ENCODE data around the gene FIZ1.

FIZ1 gene

GRCh38 chr19:55549500-55550320 is 49.6 kb downstream of the FIZ1 start (continued):
- TF ChIP-seq SP3 (tag by site-specific recombination; IDR thresholded peaks at IDR 0.05): no peak
- TF ChIP-seq ZNF777 (tag by site-specific recombination; IDR thresholded peaks at IDR 0.05; ENCODE audit: borderline replicate concordance): no peak
- no peak for TF ChIP-seq ZNF426 (tag by site-specific recombination; IDR thresholded peaks at IDR 0.05)
- TF ChIP-seq KLF8 (tag by site-specific recombination; IDR thresholded peaks at IDR 0.05): 0 out of 2 replicates have a peak, but pooled peaks have one; percentile 16
- no peak for TF ChIP-seq ZNF449 (tag by site-specific recombination; IDR thresholded peaks at IDR 0.05)
- TF ChIP-seq ZNF341 (tag by site-specific recombination; IDR thresholded peaks at IDR 0.05; ENCODE audit: low read depth): peak; percentile 52; the same call in 1 of the 2 replicates
- TF ChIP-seq KLF9 (tag by site-specific recombination; IDR thresholded peaks at IDR 0.05; ENCODE audit: low read depth): no peak
- peak; percentile 23 for TF ChIP-seq ZFHX2 (tag by site-specific recombination; conservative IDR thresholded peaks at IDR 0.05)
- peak; percentile 58 for TF ChIP-seq PRDM10 (tag by site-specific recombination; IDR thresholded peaks at IDR 0.05)

- TF ChIP-seq ZNF157 (tag by site-specific recombination; IDR thresholded peaks at IDR 0.05) (no peak), ZBTB8A (tag by site-specific recombination; IDR thresholded peaks at IDR 0.05) (no peak), ZNF626 (tag by site-specific recombination; IDR thresholded peaks at IDR 0.05) (no peak), ZNF394 (tag by site-specific recombination; IDR thresholded peaks at IDR 0.05; ENCODE audit: borderline replicate concordance) (0 out of 2 replicates have a peak, but pooled peaks have one; percentile 27)
- Histone ChIP-seq H3K27ac (ENCODE audit: extremely low read depth, low read depth, low read length) (no peak overlapping the region), H3K4me3 (ENCODE audit: low read depth, low read length) (no peak overlapping the region), H3K4me1 (ENCODE audit: control insufficient read depth, insufficient read depth, low read length) (peaks cover 9% of the 10 kb centered on the region), H3K9me3 (ENCODE audit: control insufficient read depth, insufficient read depth, low read depth, low read length) (no peaks in the 10 kb centered on the region), H3K36me3 (ENCODE audit: control insufficient read depth in 2 of 2, insufficient read depth in 1 of 2, low read length in 2 of 2) (no peaks in the 10 kb centered on the region)
- CTCF ChIA-PET: interaction anchor here (0.6 to 1.6 kb wide), 5 partner anchors 27 to 85 kb away, joined by 3 to 5 read pairs (median 3); no protein-coding TSS in a partner anchor
- POLR2A ChIA-PET: interaction anchor here (0.6 kb wide), 1 partner anchor 27 kb away, joined by 4 read pairs; no protein-coding TSS in a partner anchor
These were observed 52.3 kb downstream of the FIZ1 start for GRCh38 chr19:55546822-55547614.

GRCh38 chr19:55546011-55546410 is 53.3 kb downstream of the FIZ1 start:
- Histone ChIP-seq H3K4me1 (ENCODE audit: control insufficient read depth, insufficient read depth, low read length) (peaks cover 9% of the 10 kb centered on the region), H3K9me3 (ENCODE audit: control insufficient read depth, insufficient read depth, low read depth, low read length) (no peaks in the 10 kb centered on the region), H3K4me3 (ENCODE audit: low read depth, low read length) (no peak overlapping the region), H3K36me3 (ENCODE audit: control insufficient read depth in 2 of 2, insufficient read depth in 1 of 2, low read length in 2 of 2) (no peaks in the 10 kb centered on the region), H3K27ac (ENCODE audit: extremely low read depth, low read depth, low read length) (no peak overlapping the region)
- POLR2A ChIA-PET: no interaction called here
- CTCF ChIA-PET: interaction anchor here (0.6 to 1.6 kb wide), 4 partner anchors 28 to 86 kb away, joined by 3 to 5 read pairs (median 4); no protein-coding TSS in a partner anchor
- TF ChIP-seq SP7 (tag by site-specific recombination; IDR thresholded peaks at IDR 0.05): no peak
- no peak for TF ChIP-seq ZBTB49 (tag by site-specific recombination; IDR thresholded peaks at IDR 0.05; ENCODE audit: low read depth)
- no peak for TF ChIP-seq ZNF785 (tag by site-specific recombination; IDR thresholded peaks at IDR 0.05)
- no peak for TF ChIP-seq GLI4 (tag by site-specific recombination; IDR thresholded peaks at IDR 0.05)
- TF ChIP-seq CTCF (tag by site-specific recombination; IDR thresholded peaks at IDR 0.05): no peak

Data from HEK293 (cell line).